ENCODE measurements around the gene SLC17A7. TPM values are rescaled to one million over a fixed set of nuclear protein-coding genes. Genes with fewer than 3 reads are reported as not detected.

The SLC17A7 gene
- total RNA-seq, 2 donors from 2014 or later: 0.59 to 0.67 TPM

DNA sequence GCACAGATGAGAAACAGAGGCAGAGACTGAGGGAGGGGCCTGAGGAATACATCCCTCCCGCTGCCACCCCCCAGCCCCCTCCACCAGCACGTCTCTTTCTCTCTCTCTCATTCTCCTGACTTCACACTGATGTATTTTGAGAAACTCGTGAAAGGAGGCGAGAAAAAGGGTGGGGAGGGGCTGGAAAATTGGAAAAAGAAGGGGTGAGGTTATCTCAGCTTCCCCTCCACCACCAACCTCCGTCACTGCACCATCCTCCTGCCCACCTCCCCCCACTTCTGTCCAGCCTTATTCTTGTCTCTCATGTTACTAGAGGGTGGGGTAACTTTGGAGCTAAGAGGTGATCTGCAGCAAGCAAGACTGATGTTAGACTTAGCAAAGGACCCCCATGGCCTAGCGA, 1.5 kb downstream of the SLC17A7 start:
- no peak overlapping the region for H3K27ac ChIP-seq
- H3K4me1 ChIP-seq: peaks cover 0 to 16% of the 10 kb centered on the region in 2 donors
- no peak for DNase-seq (ENCODE audit: low spot score)
- peaks cover 0 to 5% of the 10 kb centered on the region in 2 donors for H3K27me3 ChIP-seq
- no peaks in the 10 kb centered on the region for H3K36me3 ChIP-seq
- H3K4me3 ChIP-seq: no peak overlapping the region
- no peaks in the 10 kb centered on the region for H3K9me3 ChIP-seq
- TF ChIP-seq, protein P1, sequence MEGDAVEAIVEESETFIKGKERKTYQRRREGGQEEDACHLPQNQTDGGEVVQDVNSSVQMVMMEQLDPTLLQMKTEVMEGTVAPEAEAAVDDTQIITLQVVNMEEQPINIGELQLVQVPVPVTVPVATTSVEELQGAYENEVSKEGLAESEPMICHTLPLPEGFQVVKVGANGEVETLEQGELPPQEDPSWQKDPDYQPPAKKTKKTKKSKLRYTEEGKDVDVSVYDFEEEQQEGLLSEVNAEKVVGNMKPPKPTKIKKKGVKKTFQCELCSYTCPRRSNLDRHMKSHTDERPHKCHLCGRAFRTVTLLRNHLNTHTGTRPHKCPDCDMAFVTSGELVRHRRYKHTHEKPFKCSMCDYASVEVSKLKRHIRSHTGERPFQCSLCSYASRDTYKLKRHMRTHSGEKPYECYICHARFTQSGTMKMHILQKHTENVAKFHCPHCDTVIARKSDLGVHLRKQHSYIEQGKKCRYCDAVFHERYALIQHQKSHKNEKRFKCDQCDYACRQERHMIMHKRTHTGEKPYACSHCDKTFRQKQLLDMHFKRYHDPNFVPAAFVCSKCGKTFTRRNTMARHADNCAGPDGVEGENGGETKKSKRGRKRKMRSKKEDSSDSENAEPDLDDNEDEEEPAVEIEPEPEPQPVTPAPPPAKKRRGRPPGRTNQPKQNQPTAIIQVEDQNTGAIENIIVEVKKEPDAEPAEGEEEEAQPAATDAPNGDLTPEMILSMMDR (IDR thresholded peaks at IDR 0.05): no peak

DNA sequence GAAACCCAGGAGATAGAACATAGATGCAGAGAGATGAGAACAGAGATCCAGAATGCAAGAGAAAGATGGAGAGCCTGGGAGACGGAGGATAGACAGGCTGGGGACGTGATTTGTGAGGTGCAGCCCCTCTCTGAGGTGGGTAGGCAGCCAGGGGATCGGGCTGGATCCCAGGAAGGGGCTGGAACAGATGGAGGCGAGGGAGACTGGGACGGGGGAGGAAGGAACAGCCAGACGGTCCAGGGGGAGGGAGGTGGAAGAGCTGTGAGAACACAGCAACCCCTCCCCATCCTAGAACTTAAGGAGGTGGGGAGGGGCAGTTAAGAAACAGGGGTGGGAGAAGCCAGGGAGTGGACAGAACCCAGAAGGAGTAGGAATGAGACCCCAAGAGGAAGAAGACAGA, 3.1 kb downstream of the SLC17A7 start:
- H3K36me3 ChIP-seq: no peaks in the 10 kb centered on the region
- DNase-seq (ENCODE audit: low spot score): no peak
- TF ChIP-seq, protein P1 (IDR thresholded peaks at IDR 0.05): no peak
- no peaks in the 10 kb centered on the region for H3K9me3 ChIP-seq
- peaks cover 0 to 16% of the 10 kb centered on the region in 2 donors for H3K4me1 ChIP-seq
- H3K27ac ChIP-seq: no peak overlapping the region
- H3K27me3 ChIP-seq: peaks cover 2 to 8% of the 10 kb centered on the region in 2 donors
- H3K4me3 ChIP-seq: no peak overlapping the region

DNA sequence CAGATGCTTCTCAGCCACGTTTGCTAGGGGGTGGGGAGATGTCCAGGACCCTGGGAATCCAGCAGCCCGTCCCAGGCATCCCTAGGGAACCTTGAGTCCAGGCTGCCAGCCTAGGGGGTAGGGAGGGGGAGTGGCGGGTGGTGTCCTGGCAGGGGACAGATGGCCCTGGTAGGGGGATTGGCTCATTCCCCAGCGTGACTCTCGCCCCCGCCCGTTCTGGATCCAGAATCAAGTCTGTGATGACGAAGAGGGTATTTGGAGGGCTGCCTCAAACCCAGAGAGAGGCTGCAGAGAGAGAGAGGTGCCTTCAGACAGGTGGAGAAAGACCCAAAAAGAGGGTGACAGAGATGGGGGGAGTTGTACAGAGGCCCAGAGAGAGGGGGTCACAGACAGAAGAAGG, 4.1 kb downstream of the SLC17A7 start:
- Histone ChIP-seq H3K4me3 (no peak overlapping the region), H3K27ac (no peak overlapping the region), H3K27me3 (peaks cover 7 to 19% of the 10 kb centered on the region in 2 donors), H3K36me3 (no peaks in the 10 kb centered on the region), H3K4me1 (peaks cover 0 to 18% of the 10 kb centered on the region in 2 donors), H3K9me3 (no peaks in the 10 kb centered on the region)
- TF ChIP-seq, protein P1 (IDR thresholded peaks at IDR 0.05): no peak
- no peak for DNase-seq (ENCODE audit: low spot score)

DNA sequence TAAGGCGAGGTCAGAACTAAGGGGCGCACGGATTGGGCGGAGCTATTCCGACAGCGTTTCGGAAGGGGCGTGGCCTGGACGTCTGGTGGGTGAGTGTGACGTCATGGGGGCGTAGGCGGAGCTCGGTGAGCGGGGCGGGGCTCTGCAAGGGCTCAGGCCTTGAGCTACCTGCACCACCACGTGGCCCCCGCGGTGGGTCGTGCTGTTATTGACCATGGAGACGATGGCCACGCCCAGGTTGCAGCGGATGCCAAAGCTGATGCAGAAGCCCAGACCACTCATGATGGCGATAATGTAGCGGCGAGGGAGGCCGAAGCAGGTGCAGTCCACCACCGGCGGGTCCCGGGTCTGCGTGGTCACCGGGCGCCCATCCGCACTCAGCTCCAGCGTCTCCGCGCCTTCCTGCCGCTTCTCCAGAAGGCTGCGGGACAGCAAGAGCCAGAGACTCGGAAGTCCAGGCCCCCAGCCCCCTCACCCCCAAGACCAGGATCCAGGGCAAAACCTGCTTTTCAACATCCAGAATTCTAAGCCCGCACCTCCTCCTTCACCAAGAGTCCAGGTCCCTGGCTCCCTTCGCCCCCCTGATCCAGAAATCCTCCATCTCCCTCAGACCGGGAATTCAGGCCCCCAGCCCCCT, 4.8 kb downstream of the SLC17A7 start:
- Histone ChIP-seq H3K4me3 (no peak overlapping the region), H3K27ac (no peak overlapping the region), H3K9me3 (no peaks in the 10 kb centered on the region), H3K4me1 (peaks cover 0 to 12% of the 10 kb centered on the region in 2 donors), H3K27me3 (peaks cover 10 to 23% of the 10 kb centered on the region in 2 donors), H3K36me3 (no peaks in the 10 kb centered on the region)
- DNase-seq (ENCODE audit: low spot score): no peak
- TF ChIP-seq, protein P1 (IDR thresholded peaks at IDR 0.05): no peak

DNA sequence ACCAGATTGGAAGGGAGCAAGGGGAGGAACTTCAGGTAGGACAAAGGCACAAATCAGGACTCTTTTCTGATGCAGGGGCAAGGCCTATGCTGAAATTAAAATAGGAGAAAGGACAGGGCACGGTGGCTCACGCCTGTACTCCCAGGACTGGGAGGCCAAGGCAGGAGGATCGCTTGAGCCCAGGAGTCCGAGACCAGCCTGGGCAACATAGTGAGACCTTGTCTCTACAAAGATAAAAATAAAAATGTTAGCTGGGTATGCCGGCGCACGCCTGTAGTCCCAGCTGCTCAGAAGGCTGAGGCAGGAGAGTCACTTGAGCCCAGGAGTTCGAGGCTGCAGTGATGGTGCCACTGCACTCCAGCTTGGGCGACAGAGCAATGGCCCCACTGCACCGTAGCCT, 5.7 kb downstream of the SLC17A7 start:
- TF ChIP-seq, protein P1 (IDR thresholded peaks at IDR 0.05): no peak
- H3K4me3 ChIP-seq: no peak overlapping the region
- peaks cover 10 to 23% of the 10 kb centered on the region in 2 donors for H3K27me3 ChIP-seq
- H3K27ac ChIP-seq: no peak overlapping the region
- DNase-seq (ENCODE audit: low spot score): no peak
- peaks cover 0 to 6% of the 10 kb centered on the region in 2 donors for H3K4me1 ChIP-seq
- no peaks in the 10 kb centered on the region for H3K36me3 ChIP-seq
- no peaks in the 10 kb centered on the region for H3K9me3 ChIP-seq
